IPS DF 4.7 (cell line): ENCODE data around the gene CXCL17.

Experiments used
- DNase-seq: peaks from one replicate; pipeline ENCODE4 v3.0.0-alpha.2; 2013; ENCODE audit warnings: low spot score; ENCODE audit errors: extremely low read depth

CXCL17 gene

DNA sequence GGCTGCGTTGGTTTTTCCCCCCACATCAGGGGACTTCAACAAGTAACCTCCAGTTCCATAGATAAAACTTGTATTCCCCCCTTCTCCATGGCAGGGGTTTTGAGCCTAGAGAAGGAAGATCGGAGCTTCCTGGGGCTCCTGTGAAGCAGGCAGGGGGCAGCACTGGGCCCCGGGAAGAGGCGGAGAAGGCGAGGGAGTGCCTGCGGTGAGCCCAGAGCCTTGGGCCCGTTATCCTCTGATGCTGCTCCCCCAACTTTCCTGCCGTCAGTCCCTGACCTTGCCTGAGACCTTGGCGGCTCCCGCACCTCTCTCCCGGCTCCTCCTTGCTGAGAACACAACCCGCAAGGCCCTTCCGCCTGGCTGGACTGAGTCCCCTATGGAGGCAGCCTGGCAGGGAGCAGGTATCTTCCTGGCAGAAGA is 18.0 kb downstream of the CXCL17 start:
- DNase-seq = no peak

GRCh38 chr19:42424345-42424707 is 18.4 kb downstream of the CXCL17 start:
- no peak for DNase-seq

DNA sequence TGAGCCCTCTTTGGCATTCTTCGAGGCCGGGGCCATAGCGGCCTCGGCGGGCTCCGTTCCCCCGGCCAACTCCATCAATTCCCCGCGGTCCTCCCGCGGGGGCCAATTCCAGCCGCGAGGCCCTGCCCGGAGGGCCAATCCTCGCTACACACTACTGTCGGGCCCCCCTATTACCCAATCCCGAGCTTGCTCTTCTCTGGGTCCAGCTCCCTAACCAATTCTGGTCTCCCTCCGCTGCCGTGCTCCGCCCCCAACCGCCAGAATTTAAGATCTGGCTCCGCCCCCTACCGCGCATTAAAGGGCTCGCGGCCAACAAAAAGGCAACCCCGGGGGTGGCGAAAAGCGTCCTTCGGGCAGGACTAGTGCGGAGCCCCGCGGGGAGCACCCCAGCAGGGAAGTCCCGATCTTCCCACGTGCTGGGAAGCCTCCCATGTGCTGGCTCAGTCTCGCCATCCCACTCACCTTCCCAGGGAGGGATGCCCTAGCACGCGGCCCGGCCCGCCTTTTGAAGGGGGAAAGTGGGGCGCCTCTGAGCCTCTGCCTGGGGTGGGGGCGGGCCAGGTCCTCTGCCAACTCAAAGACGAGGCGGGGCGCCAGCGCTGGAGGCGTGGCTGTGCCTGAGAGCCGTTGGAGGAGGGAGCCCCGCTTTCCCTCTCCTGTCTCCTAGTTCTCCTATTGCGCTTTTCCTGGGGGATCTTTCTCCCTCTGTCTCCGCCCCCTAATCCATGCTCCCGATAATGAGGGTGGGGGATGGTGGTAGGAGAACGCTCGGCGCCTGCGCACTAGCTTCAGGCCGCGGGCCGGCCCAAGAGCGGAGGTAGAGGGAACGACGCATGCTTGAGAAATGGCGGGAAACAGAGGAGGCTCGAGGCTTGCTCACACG is 19.0 kb downstream of the CXCL17 start:
- DNase-seq = no peak

- no peak for DNase-seq
These were observed 19.8 kb downstream of the CXCL17 start for GRCh38 chr19:42422901-42423461.

- no peak for DNase-seq
These were observed 20.4 kb downstream of the CXCL17 start for GRCh38 chr19:42422092-42422900.

DNA sequence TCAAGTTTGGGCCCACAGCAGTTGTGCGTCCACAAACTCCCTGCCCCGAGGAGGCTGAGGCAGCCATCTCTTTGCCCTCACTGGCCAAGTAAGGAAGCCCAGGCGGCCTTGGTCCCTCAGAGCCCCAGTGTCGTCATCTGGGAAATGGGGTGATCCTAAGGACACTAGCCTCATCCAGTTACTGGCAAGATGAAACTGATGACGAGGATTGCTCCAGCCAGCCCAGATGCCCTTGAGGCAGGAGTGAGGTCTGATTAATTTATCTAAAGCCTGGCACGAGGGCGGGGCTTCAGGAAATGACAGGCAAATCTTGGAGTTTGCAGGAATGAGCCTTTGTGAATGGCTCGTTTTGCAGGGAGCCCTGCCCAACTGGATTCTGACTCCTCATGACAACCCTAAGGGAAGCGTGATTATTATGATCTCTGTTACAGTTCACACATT is 21.1 kb downstream of the CXCL17 start:
- DNase-seq = no peak

DNA sequence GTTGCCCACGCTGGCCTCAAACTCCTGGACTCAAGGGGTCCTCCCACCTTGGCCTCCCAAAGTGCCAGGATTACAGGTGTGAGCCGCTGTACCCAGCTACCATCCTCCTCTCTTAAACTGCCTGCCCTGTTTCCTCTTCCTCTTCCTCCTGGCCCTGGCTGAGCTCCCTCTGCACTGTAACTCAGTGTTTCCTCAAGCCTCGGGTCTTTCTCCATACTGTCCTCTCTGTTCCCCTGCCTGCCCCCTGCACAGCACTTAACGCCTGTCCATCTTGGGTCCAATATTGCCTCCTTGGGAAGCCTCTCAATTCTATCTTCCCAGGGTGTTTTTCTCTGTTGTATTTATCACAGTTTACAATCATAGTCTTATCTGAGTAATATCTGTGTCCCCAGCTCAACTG is 21.6 kb downstream of the CXCL17 start:
- no peak for DNase-seq

- no peak for DNase-seq
These were observed 22.6 kb downstream of the CXCL17 start for GRCh38 chr19:42420055-42420544.

GRCh38 chr19:42419309-42419708 is 23.4 kb downstream of the CXCL17 start:
- DNase-seq = no peak

- no peak for DNase-seq
These were observed 30.1 kb downstream of the CXCL17 start for GRCh38 chr19:42412661-42413076.

DNA sequence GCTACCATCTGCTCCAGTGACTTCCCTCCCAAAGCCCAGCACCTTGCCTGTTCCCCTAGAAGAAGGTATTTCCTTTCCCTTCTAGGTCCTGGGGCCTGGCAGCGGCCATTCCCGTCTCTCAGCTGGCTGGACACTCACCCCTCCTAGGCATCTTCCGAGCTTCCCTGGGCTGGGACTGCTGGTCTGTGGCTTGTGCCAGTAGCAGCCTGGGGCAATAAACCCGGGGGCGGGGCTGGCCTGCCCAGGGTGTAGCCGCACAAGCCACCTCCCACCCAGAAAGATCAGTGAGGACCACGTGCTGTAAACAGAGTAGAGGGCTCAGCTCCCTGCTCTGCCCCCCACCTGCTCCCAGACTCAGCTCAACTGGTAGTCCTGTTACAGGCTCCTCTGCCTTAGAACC is 30.5 kb downstream of the CXCL17 start:
- DNase-seq = no peak

DNA sequence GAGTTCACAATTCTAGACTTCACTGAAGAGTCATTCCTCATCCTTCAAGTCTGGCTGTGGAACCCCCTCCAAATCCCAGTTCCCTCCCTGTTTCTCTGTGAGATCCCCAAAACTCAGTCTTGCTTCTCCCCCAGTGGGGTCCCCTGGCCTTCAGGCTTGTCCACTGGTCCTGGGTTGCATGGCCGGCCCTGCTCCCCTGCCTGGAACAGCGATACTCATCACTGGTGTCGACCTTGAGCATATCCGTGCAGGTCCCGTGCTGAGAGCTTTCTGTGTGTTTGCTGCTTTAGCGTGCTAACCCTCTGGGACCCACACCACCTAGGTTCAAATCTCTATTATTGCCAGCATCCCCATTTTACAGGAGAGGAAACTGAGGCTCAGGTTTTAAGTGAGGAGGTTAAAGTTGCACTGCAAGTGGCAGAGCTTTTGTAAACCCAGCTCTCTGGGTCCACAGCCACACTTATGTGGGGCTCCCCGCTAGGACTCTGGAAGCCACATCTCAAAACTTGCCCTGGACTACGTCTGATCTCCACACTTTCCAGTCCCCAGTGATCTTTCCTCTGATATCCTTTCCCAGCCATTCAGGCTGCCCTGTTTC is 31.1 kb downstream of the CXCL17 start:
- DNase-seq = no peak

DNA sequence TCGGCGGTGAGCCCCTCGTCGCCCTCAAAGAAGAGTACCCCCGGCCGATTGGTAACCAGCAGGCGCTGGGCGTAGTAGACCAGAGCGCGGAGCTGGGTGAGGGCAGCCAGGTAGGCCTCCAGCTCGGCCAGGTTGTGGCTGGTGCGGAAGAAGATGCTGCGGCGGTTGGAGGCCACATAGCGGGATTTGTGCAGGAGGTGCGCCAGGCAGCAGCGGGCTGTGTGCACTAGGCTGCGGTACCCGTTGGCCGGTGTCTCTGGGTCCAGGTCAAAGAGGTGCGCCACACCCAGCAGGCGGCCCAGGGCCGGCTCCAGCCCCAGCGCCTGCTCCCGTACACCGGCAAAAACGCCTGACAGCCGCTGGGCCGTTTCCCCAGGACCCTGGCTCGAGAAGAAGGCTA is 32.4 kb downstream of the CXCL17 start:
- no peak for DNase-seq

- no peak for DNase-seq
These were observed 33.3 kb downstream of the CXCL17 start for GRCh38 chr19:42409477-42409876.

GRCh38 chr19:42407816-42408175 is 35.0 kb downstream of the CXCL17 start:
- no peak for DNase-seq

DNA sequence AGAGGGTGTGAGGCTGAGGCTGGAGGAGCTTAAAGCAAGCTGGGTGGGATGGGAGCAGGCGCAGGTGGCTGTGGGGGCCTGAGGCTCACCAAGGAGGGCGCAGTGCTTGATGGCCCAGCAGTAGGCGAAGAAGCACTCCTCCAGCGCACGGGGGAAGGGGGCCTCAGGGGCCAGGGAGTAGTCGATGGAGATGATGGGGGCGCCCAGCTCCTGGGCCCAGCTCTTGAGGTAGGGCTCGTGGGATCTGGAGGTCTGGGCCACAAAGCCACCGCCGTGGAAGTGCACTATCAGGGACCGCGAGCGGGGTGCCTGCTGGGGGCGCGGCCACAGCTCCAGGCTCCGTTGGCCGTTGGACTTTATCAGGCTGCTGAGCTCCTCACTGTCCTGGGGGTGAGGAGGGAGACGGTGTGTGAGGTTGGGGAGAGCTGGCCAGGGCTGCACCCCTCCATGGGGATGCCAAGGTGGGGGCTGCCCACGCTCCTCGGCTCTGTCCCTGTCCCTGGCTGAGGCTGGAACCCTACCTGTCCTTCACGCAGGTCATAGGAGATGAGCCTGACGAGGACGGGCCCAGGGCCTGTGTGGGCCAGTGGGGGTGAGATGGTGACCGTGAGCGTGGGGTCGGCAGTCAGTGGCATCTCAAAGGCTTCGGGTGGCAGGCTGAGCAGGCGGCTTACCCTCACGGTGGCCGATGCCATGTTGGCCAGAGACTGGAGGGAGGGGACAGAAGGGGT is 35.5 kb downstream of the CXCL17 start:
- DNase-seq = no peak

GRCh38 chr19:42406111-42406510 is 36.6 kb downstream of the CXCL17 start:
- no peak for DNase-seq

DNA sequence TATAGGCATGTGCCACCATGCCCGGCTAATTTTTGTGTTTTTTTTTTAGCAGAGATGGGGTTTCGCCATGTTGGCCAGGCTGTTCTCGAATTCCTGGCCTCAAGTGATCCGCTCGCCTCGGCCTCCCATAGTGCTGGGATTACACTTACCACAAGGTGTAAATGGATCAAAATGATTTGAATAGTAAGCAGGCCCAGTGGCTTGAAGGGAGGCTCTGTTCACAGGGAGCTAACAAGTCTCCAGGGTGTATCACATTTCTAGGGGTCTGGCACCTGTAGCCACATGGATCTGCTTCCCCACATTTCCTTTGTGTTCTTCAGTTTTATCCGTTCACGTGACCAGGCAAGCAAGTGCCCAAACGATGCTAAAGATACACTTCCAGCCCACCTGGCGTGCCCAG is 39.2 kb downstream of the CXCL17 start:
- DNase-seq = no peak

DNA sequence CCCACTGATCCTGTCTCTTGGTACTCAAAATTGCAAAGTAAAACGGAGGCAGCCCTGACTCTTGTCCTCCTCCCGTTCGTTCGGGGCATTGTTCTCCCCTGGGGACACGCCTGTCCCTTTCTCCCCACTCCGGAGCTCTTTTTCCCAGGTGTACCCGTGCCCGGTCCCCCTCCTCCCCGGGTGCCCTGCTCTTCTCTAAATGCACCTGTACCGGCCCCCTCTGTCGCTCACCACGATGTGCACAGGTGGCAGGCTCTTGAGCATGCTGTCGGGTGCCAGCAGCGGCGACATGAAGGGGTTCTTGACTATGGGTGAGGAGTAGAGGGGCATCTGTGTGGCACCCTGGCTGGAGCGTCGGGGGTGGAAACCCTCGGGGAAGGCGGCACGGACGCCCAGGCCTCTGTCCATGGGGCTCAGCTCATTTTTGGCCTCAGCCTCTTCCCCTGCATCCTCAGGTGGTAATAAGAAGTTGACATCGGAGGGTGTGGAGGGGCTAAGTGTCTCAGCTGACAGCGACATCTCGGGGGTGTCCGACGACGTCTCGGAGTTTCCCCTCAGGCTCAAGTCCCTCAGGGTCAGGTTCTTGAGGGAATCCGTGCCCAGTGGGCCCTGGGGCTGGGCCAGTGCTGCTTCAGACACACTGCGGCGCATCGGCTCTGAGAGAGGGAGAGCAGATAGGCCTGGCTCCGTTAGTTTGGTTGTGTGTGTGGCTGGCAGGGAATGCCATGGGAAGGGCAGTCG is 40.2 kb downstream of the CXCL17 start:
- DNase-seq = no peak
